ENCODE results near the gene CD300LB. TPM values are rescaled to one million over a fixed set of nuclear protein-coding genes. Genes with fewer than 3 reads are reported as not detected.

Gene CD300LB
- total RNA-seq, 1 experiment from 2014 or later = not detected

GRCh38 chr17:74477411-74477810 lies 53.9 kb downstream of the CD300LB start:
- ATAC-seq (no peak), DNase-seq (ENCODE audit: low spot score) (no peak)
- Mint-ChIP-seq H3K9me3 (peaks cover 27% of the 10 kb centered on the region), H3K36me3 (peaks cover 21% of the 10 kb centered on the region), H3K4me1 (peaks cover 6% of the 10 kb centered on the region), H3K4me3 (no peak overlapping the region), H3K27me3 (ENCODE audit: low read depth) (peaks cover 22% of the 10 kb centered on the region), H3K27ac (no peak overlapping the region)
- no peak for TF ChIP-seq SMAD4 (CRISPR knock-in tag; IDR thresholded peaks at IDR 0.05)
- ChIA-PET CTCF (interaction anchor here (1.3 kb wide), 1 partner anchor 109 kb away, joined by 4 read pairs; no protein-coding TSS in a partner anchor), POLR2A (no interaction called here)

- ChIA-PET CTCF (no interaction called here), POLR2A (no interaction called here)
- peaks cover 27% of the 10 kb centered on the region for H3K9me3 Mint-ChIP-seq
- peaks cover 25% of the 10 kb centered on the region for H3K27me3 Mint-ChIP-seq (ENCODE audit: low read depth)
- TF ChIP-seq FOXK1 (CRISPR knock-in tag; IDR thresholded peaks at IDR 0.05) = no peak
- no peak for TF ChIP-seq ZNF263 (CRISPR knock-in tag; IDR thresholded peaks at IDR 0.05; ENCODE audit: low read depth)
- TF ChIP-seq ELF4 (CRISPR knock-in tag; IDR thresholded peaks at IDR 0.05; ENCODE audit: low read depth) = no peak
- no peak for TF ChIP-seq ATF3 (CRISPR knock-in tag; conservative IDR thresholded peaks at IDR 0.05)
- TF ChIP-seq CDX4 (CRISPR knock-in tag; IDR thresholded peaks at IDR 0.05; ENCODE audit: borderline replicate concordance) = no peak
- TF ChIP-seq TEAD1 (CRISPR knock-in tag; IDR thresholded peaks at IDR 0.05) = no peak
- no peak for TF ChIP-seq USF2 (CRISPR knock-in tag; IDR thresholded peaks at IDR 0.05)
- no peak for TF ChIP-seq SP1 (CRISPR knock-in tag; conservative IDR thresholded peaks at IDR 0.05)
- ATAC-seq (no peak), DNase-seq (ENCODE audit: low spot score) (no peak)
- peaks cover 21% of the 10 kb centered on the region for H3K36me3 Mint-ChIP-seq
- no peak overlapping the region for H3K27ac Mint-ChIP-seq
- no peak overlapping the region for H3K4me3 Mint-ChIP-seq
- H3K4me1 Mint-ChIP-seq = peaks cover 6% of the 10 kb centered on the region
Measured at GRCh38 chr17:74475189-74475588, 56.1 kb downstream of the CD300LB start.

- ATAC-seq = no peak
- Mint-ChIP-seq H3K4me3 (no peak overlapping the region), H3K27ac (no peak overlapping the region), H3K9me3 (peaks cover 27% of the 10 kb centered on the region), H3K27me3 (ENCODE audit: low read depth) (peaks cover 24% of the 10 kb centered on the region), H3K4me1 (peaks cover 6% of the 10 kb centered on the region), H3K36me3 (peaks cover 21% of the 10 kb centered on the region)
- ChIA-PET CTCF (interaction anchor here (0.7 to 1.7 kb wide), 4 partner anchors 20 to 113 kb away, joined by 3 to 6 read pairs (median 4); partner anchors contain the start of gene BTBD17), POLR2A (no interaction called here)
- no peak for DNase-seq (ENCODE audit: low spot score)
- TF ChIP-seq MXD4 (CRISPR knock-in tag; IDR thresholded peaks at IDR 0.05; ENCODE audit: borderline replicate concordance) (no peak), CTCF (IDR thresholded peaks at IDR 0.05) (no peak), ZNF317 (CRISPR knock-in tag; IDR thresholded peaks at IDR 0.05; ENCODE audit: borderline replicate concordance, low read depth) (no peak), JAZF1 (CRISPR knock-in tag; IDR thresholded peaks at IDR 0.05) (no peak), KAT7 (CRISPR knock-in tag; IDR thresholded peaks at IDR 0.05; ENCODE audit: borderline replicate concordance) (no peak), ATF3 (CRISPR knock-in tag; conservative IDR thresholded peaks at IDR 0.05) (no peak), ZNF423 (CRISPR knock-in tag; IDR thresholded peaks at IDR 0.05) (no peak), ZNF121 (CRISPR knock-in tag; IDR thresholded peaks at IDR 0.05) (no peak), ATF2 (CRISPR knock-in tag; IDR thresholded peaks at IDR 0.05; ENCODE audit: borderline replicate concordance, low read depth) (no peak), STAT6 (CRISPR knock-in tag; conservative IDR thresholded peaks at IDR 0.05; ENCODE audit: low read depth) (no peak), HMGA2 (CRISPR knock-in tag; IDR thresholded peaks at IDR 0.05) (no peak), ZNF219 (CRISPR knock-in tag; IDR thresholded peaks at IDR 0.05; ENCODE audit: borderline replicate concordance) (no peak), MYBL2 (CRISPR knock-in tag; IDR thresholded peaks at IDR 0.05) (no peak), MAX (CRISPR knock-in tag; IDR thresholded peaks at IDR 0.05) (no peak), ELF4 (CRISPR knock-in tag; IDR thresholded peaks at IDR 0.05; ENCODE audit: low read depth) (no peak)
Measured at GRCh38 chr17:74474043-74474792, 57.1 kb downstream of the CD300LB start.
